Measurements from ENCODE around the gene FAM72A.
"Not testable (repeated sequence)": the region's sequence is repeated elsewhere in the genome, so short reads cannot be mapped to it uniquely, and the experiment has no call there.

Gene FAM72A

DNA sequence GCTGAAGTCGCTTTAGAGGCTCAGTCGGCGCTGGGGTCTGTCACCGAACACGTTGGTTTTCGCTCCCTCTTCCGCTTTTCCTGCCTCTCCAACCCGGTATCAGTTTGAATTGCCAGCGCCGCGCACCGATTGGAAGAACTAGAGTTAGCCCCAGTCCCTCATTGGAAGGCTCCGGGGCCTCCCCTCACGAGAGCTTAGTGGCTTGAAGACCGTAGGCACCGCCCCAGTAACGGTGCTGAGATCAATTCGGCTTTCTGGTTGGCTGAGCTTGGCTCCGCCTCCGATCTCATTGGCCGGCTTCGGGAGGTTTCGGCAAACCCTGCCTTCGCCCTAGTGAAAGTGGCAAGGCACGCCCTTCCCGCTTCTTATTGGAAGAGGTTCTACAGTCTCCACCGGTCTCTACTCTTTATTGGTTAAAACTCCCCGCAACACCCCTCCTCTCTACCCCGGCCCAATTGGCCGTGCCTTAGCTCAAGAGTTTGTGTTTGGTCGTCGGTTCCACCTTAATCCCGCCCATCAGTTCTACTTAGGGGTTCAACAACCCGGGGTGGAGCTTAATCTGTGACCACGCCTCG lies at the start of gene FAM72A:
TSS of gene FAM72A (minus strand) at position 51 of the 575 bp plus-strand sequence. CDS start 814 bp downstream, outside the sequence.
- TF ChIP-seq, protein P1, sequence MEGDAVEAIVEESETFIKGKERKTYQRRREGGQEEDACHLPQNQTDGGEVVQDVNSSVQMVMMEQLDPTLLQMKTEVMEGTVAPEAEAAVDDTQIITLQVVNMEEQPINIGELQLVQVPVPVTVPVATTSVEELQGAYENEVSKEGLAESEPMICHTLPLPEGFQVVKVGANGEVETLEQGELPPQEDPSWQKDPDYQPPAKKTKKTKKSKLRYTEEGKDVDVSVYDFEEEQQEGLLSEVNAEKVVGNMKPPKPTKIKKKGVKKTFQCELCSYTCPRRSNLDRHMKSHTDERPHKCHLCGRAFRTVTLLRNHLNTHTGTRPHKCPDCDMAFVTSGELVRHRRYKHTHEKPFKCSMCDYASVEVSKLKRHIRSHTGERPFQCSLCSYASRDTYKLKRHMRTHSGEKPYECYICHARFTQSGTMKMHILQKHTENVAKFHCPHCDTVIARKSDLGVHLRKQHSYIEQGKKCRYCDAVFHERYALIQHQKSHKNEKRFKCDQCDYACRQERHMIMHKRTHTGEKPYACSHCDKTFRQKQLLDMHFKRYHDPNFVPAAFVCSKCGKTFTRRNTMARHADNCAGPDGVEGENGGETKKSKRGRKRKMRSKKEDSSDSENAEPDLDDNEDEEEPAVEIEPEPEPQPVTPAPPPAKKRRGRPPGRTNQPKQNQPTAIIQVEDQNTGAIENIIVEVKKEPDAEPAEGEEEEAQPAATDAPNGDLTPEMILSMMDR (IDR thresholded peaks at IDR 0.05): not testable (repeated sequence)

- TF ChIP-seq, protein P1 (IDR thresholded peaks at IDR 0.05): not testable (repeated sequence)
These were observed 922 bp upstream of the FAM72A start, which contains the start of gene SRGAP2 for GRCh38 chr1:206203364-206204158. TSS of gene SRGAP2 (plus strand) at chr1:206203541. CDS start at chr1:206205971, 2,430 bp downstream.

DNA sequence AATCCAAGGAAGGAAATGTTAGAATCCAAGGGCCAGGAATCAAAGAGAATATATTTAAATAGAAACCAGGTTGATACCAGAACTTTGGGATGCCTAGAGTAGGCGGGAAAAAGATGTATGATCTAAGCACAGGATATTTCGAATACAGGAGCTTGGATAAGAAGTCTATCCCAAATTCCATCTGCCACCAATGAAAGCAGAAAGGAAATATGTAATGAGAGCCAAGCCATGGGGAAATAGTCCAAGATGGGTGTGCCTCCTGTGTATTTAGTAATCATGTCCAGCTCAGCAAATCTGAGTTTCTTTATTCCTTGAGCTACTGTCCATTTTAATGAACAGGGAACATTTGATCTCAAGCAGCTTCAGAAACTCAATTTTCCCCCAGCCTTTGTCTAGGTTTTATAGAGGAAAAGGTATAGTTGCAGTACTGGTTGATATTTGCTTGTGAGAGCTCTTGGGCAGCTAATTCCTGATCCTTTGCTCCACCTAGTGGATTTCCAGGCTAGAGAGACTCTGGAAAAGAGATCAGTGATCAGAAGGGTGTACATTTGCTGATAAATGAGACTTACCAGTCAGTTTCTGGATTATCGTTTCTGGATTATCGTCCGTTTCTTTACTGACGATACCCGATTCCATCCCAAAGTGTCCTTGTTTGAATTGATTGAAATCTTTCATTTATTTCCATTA lies 28.3 kb downstream of the FAM72A start:
- TF ChIP-seq, protein P1 (IDR thresholded peaks at IDR 0.05): peak; percentile 40

- TF ChIP-seq, protein P1 (IDR thresholded peaks at IDR 0.05): no peak
These were observed 56.8 kb downstream of the FAM72A start for GRCh38 chr1:206145771-206146290.

- TF ChIP-seq, protein P1 (IDR thresholded peaks at IDR 0.05): no peak
These were observed 58.0 kb downstream of the FAM72A start for GRCh38 chr1:206144605-206145004.

DNA sequence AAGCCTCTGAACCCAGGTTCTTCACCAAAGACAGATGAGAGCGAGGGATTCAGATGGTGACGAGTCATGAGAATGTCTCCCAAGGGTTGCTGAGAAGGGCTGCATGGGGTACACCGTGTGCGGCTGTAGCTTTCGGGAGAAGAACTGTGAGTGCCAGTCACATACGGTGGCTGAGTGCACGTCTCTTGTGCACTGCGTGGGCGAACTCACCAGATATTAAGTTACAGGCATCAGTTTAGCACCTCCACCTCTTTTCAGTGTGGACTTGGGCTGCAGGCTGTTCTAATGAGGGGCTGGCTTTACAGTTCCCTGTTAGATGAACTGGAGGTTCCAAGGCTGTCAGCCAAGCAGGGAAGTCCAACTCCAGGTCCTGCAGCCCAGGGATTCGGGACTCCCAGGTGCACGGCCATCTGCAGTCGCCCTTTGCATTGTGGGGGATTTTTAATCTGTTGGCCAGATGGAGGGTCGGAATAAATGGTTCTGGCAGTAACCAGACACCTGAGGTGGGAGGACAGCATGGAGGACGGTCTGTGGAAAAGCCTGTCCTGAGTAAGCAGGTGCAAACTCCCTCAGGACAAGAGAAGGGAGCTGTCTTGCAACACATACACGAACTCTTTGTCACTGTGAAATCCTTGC lies 59.0 kb downstream of the FAM72A start:
- TF ChIP-seq, protein P1 (IDR thresholded peaks at IDR 0.05): no peak

DNA sequence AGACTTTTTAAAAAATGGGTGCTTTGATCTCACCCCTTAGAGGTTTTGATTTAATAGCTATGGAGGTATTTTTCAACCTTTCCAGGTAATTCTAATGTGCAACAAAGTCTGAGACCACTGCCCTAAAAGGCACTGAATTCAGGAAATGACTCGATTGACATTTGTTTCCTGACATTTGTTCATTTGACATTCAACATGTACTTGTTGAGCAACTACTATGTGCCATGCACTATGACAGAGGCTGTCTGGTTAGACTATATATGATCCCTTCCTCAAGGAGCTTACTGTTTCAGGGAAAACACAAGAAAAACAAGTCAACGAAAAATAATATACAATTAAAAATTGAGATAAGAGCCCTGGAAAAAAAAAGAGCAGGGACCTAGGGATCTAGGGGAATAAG lies 59.9 kb downstream of the FAM72A start:
- TF ChIP-seq, protein P1 (IDR thresholded peaks at IDR 0.05): no peak

Measured in LNCAP (cell line).